ENCODE data around the gene NTMT2. TPM values are rescaled to one million over a fixed set of nuclear protein-coding genes. Genes with fewer than 3 reads are reported as not detected.

The NTMT2 gene
- total and polyA plus RNA-seq, 2 experiments from 2014 or later: not detected

GRCh38 chr1:170150921-170151320 is 5.2 kb downstream of the NTMT2 start:
- Histone ChIP-seq H3K4me1 (ENCODE audit: insufficient read depth) (peaks cover 7% of the 10 kb centered on the region; the same call in 1 of the 2 replicates), H3K9me2 (ENCODE audit: insufficient read depth) (no peaks in the 10 kb centered on the region), H3K27me3 (replicated peaks; ENCODE audit: insufficient read depth) (no peaks in the 10 kb centered on the region), H3F3A (ENCODE audit: insufficient read depth) (0 out of 2 replicates have a peak, but pooled peaks cover 6% of the 10 kb centered on the region), H3K4me3 (no peak overlapping the region), H4K20me1 (ENCODE audit: insufficient read depth) (no peaks in the 10 kb centered on the region), H3K4me2 (ENCODE audit: unreplicated experiment) (no peak overlapping the region), H3K79me2 (ENCODE audit: insufficient read depth) (no peaks in the 10 kb centered on the region), H3K9ac (no peak overlapping the region), H2AFZ (no peak overlapping the region), H3K9me3 (ENCODE audit: low read depth) (no peaks in the 10 kb centered on the region), H3K27ac (no peak overlapping the region), H3K36me3 (ENCODE audit: low read depth) (no peaks in the 10 kb centered on the region)
- TF ChIP-seq EZH2phosphoT487 (IDR thresholded peaks at IDR 0.05; ENCODE audit: insufficient read depth, low read depth): no peak
- no peak for TF ChIP-seq EZH2 (IDR thresholded peaks at IDR 0.05; ENCODE audit: insufficient read depth, poor library complexity, severe bottlenecking)
- WGBS, 2 experiments (ENCODE audit: low coverage in 1 of 2, low lambda C conversion rate in 2 of 2, missing lambda C conversion rate in 2 of 2): 85 to 88% methylated on average over 2 of the region's 2 CpGs
- in situ Hi-C loops (cut with MboI): no loop called here
- DNase-seq: no peak

GRCh38 chr1:170153417-170153816 is 7.7 kb downstream of the NTMT2 start:
- H4K20me1 ChIP-seq (ENCODE audit: insufficient read depth): no peaks in the 10 kb centered on the region
- H3F3A ChIP-seq (ENCODE audit: insufficient read depth): 0 out of 2 replicates have a peak, but pooled peaks cover 6% of the 10 kb centered on the region
- peaks cover 7% of the 10 kb centered on the region; the same call in 1 of the 2 replicates for H3K4me1 ChIP-seq (ENCODE audit: insufficient read depth)
- no peak for DNase-seq
- no peaks in the 10 kb centered on the region for H3K79me2 ChIP-seq (ENCODE audit: insufficient read depth)
- H3K9ac ChIP-seq: no peak overlapping the region
- no peaks in the 10 kb centered on the region for H3K9me3 ChIP-seq (ENCODE audit: low read depth)
- no peak overlapping the region for H3K4me2 ChIP-seq (ENCODE audit: unreplicated experiment)
- no peak overlapping the region for H2AFZ ChIP-seq
- WGBS, 2 experiments (ENCODE audit: low coverage in 1 of 2, low lambda C conversion rate in 2 of 2, missing lambda C conversion rate in 2 of 2): 60 to 68% methylated on average over 1 of the region's 1 CpG
- in situ Hi-C loops (cut with MboI): no loop called here
- H3K36me3 ChIP-seq (ENCODE audit: low read depth): no peaks in the 10 kb centered on the region
- H3K9me2 ChIP-seq (ENCODE audit: insufficient read depth): no peaks in the 10 kb centered on the region
- no peak overlapping the region for H3K4me3 ChIP-seq
- TF ChIP-seq EZH2 (IDR thresholded peaks at IDR 0.05; ENCODE audit: insufficient read depth, poor library complexity, severe bottlenecking): no peak
- H3K27ac ChIP-seq: no peak overlapping the region
- no peaks in the 10 kb centered on the region for H3K27me3 ChIP-seq (replicated peaks; ENCODE audit: insufficient read depth)

DNA sequence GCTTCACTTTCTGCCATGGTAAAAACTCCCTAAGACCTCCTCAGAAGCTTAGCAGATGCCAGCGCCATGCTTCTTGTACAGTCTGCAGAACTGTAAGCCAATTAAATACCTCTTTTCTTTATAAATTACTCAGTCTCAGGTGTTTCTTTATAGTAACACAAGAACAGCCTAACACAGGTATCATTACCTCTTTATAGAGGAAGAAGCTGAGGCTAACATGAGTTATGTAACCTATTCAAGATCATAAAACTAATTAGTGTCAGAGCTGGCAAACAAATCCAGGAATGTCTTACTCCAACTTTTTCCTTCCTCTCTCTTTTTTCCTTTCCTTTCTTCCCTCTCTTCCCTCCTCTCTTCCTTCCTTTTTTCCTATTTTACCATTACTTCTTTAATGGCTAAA is 9.3 kb downstream of the NTMT2 start:
- no peak for DNase-seq
- WGBS, 2 experiments (ENCODE audit: low coverage in 1 of 2, low lambda C conversion rate in 2 of 2, missing lambda C conversion rate in 2 of 2): 71 to 77% methylated on average over 1 of the region's 1 CpG
- H4K20me1 ChIP-seq (ENCODE audit: insufficient read depth): no peaks in the 10 kb centered on the region
- H3K27ac ChIP-seq: no peak overlapping the region
- no peak for TF ChIP-seq EZH2phosphoT487 (IDR thresholded peaks at IDR 0.05; ENCODE audit: insufficient read depth, low read depth)
- H2AFZ ChIP-seq: no peak overlapping the region
- no peaks in the 10 kb centered on the region for H3K27me3 ChIP-seq (replicated peaks; ENCODE audit: insufficient read depth)
- in situ Hi-C loops (cut with MboI): no loop called here
- H3K4me2 ChIP-seq (ENCODE audit: unreplicated experiment): no peak overlapping the region
- no peaks in the 10 kb centered on the region for H3K79me2 ChIP-seq (ENCODE audit: insufficient read depth)
- H3K4me1 ChIP-seq (ENCODE audit: insufficient read depth): no peaks in the 10 kb centered on the region
- H3K9me2 ChIP-seq (ENCODE audit: insufficient read depth): no peaks in the 10 kb centered on the region
- no peaks in the 10 kb centered on the region for H3F3A ChIP-seq (ENCODE audit: insufficient read depth)
- H3K36me3 ChIP-seq (ENCODE audit: low read depth): no peaks in the 10 kb centered on the region
- H3K9me3 ChIP-seq (ENCODE audit: low read depth): peaks cover 3% of the 10 kb centered on the region
- no peak overlapping the region for H3K4me3 ChIP-seq
- no peak overlapping the region for H3K9ac ChIP-seq

DNA sequence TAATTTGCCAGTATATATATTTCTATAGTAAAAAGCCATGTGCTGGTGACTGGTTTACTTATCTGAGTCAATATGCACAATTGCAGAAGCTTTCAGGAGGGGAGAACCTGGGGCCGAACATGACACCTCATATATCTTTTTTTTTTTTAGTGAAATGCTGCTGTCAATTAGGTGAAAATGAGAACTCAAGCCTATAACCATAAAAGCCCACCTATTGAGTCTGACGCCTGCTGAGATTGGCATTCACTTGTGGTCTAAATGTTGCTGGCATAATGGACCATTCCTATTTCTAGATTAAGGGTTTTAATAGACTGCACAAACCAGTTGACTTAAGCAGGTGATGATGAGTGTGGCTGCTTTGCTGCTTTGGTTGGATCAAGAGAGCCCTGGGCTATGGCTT is 10.8 kb downstream of the NTMT2 start:
- no peak for DNase-seq

GRCh38 chr1:170157820-170158219 is 12.1 kb downstream of the NTMT2 start:
- in situ Hi-C loops (cut with MboI): no loop called here
- no peaks in the 10 kb centered on the region for H3K36me3 ChIP-seq (ENCODE audit: low read depth)
- TF ChIP-seq EZH2phosphoT487 (IDR thresholded peaks at IDR 0.05; ENCODE audit: insufficient read depth, low read depth) (no peak), EZH2 (IDR thresholded peaks at IDR 0.05; ENCODE audit: insufficient read depth, poor library complexity, severe bottlenecking) (no peak)
- no peak for DNase-seq
- no peaks in the 10 kb centered on the region for H3K9me2 ChIP-seq (ENCODE audit: insufficient read depth)
- no peaks in the 10 kb centered on the region for H3K79me2 ChIP-seq (ENCODE audit: insufficient read depth)
- WGBS, 2 experiments (ENCODE audit: low coverage in 1 of 2, low lambda C conversion rate in 2 of 2, missing lambda C conversion rate in 2 of 2): 64 to 69% methylated on average over 2 of the region's 2 CpGs
- peaks cover 3% of the 10 kb centered on the region for H3K9me3 ChIP-seq (ENCODE audit: low read depth)
- no peaks in the 10 kb centered on the region for H3K27me3 ChIP-seq (replicated peaks; ENCODE audit: insufficient read depth)
- H3K27ac ChIP-seq: no peak overlapping the region
- no peak overlapping the region for H3K4me2 ChIP-seq (ENCODE audit: unreplicated experiment)
- H2AFZ ChIP-seq: no peak overlapping the region
- H3K4me1 ChIP-seq (ENCODE audit: insufficient read depth): peaks cover 7% of the 10 kb centered on the region
- no peak overlapping the region for H3K4me3 ChIP-seq
- H4K20me1 ChIP-seq (ENCODE audit: insufficient read depth): no peaks in the 10 kb centered on the region
- no peaks in the 10 kb centered on the region for H3F3A ChIP-seq (ENCODE audit: insufficient read depth)
- H3K9ac ChIP-seq: no peak overlapping the region

More for the DNA sequence above, 10.8 kb downstream of the NTMT2 start:
- H3K9me3 ChIP-seq (ENCODE audit: low read depth): peaks cover 3% of the 10 kb centered on the region
- H3K79me2 ChIP-seq (ENCODE audit: insufficient read depth): no peaks in the 10 kb centered on the region
- H3K4me3 ChIP-seq: no peak overlapping the region
- in situ Hi-C loops (cut with MboI): no loop called here
- no peaks in the 10 kb centered on the region for H3F3A ChIP-seq (ENCODE audit: insufficient read depth)
- no peaks in the 10 kb centered on the region for H4K20me1 ChIP-seq (ENCODE audit: insufficient read depth)
- no peaks in the 10 kb centered on the region for H3K4me1 ChIP-seq (ENCODE audit: insufficient read depth)
- H3K27ac ChIP-seq: no peak overlapping the region
- no peaks in the 10 kb centered on the region for H3K27me3 ChIP-seq (replicated peaks; ENCODE audit: insufficient read depth)
- TF ChIP-seq EZH2 (IDR thresholded peaks at IDR 0.05; ENCODE audit: insufficient read depth, poor library complexity, severe bottlenecking) (no peak), EZH2phosphoT487 (IDR thresholded peaks at IDR 0.05; ENCODE audit: insufficient read depth, low read depth) (no peak)
- no peak overlapping the region for H2AFZ ChIP-seq
- H3K4me2 ChIP-seq (ENCODE audit: unreplicated experiment): no peak overlapping the region
- no peak overlapping the region for H3K9ac ChIP-seq
- 75 to 92% methylated on average over 2 of the region's 2 CpGs for WGBS, 2 experiments (ENCODE audit: low coverage in 1 of 2, low lambda C conversion rate in 2 of 2, missing lambda C conversion rate in 2 of 2)
- H3K9me2 ChIP-seq (ENCODE audit: insufficient read depth): no peaks in the 10 kb centered on the region
- H3K36me3 ChIP-seq (ENCODE audit: low read depth): no peaks in the 10 kb centered on the region
